ENCODE results near the gene SLC25A19.

- TF ChIP-seq CTCF (IDR thresholded peaks at IDR 0.05) (no peak), POLR2A (IDR thresholded peaks at IDR 0.05) (no peak), POLR2AphosphoS5 (IDR thresholded peaks at IDR 0.05) (no peak), EP300 (IDR thresholded peaks at IDR 0.05) (no peak)
These were observed 50.0 kb downstream of the SLC25A19 start for GRCh38 chr17:75239214-75239613.

Data from upper lobe of left lung (tissue), 4 donors.